Subcutaneous adipose tissue (tissue), 4 donors: ENCODE data around the gene ASF1A. TPM values are rescaled to one million over a fixed set of nuclear protein-coding genes. Genes with fewer than 3 reads are reported as not detected.

Experiments
- CTCF ChIP-seq: fragments of 450-650 bp; IDR thresholded peaks from one replicate; pipeline ENCODE4 v1.5.1; 2016; ENCODE audit warnings: low read depth, mild to moderate bottlenecking, control low read depth, antibody characterized with exemption, moderate library complexity
- total RNA-seq, 4 donors: library from RNA; depleted of rRNA; stranded (reverse); fragments of >200 nt; gene quantifications; one replicate each; pipeline ENCODE4 v1.1.0, GENCODE V29; 2016

ASF1A gene
- 10 to 100 TPM in 1 of 4 donors, 1 to 10 TPM in 3; 5.3 to 11.4 (median 8.3) TPM for total RNA-seq

- TF ChIP-seq CTCF, result no peak
Measured at GRCh38 chr6:118893807-118894424, at the start of gene ASF1A. ASF1A (plus strand) TSS chr6:118894152; CDS start chr6:118894414, 262 bp downstream.

- TF ChIP-seq CTCF, result no peak
Measured at GRCh38 chr6:118844915-118845314, 49.0 kb upstream of the ASF1A start.

- TF ChIP-seq CTCF, result no peak
Measured at GRCh38 chr6:118853408-118853807, 40.5 kb upstream of the ASF1A start.

- TF ChIP-seq CTCF, result no peak
Measured at GRCh38 chr6:118856301-118856700, 37.7 kb upstream of the ASF1A start.

- TF ChIP-seq CTCF, result no peak
Measured at GRCh38 chr6:118859517-118860064, 34.4 kb upstream of the ASF1A start.

GRCh38 chr6:118860363-118860762 lies 33.6 kb upstream of the ASF1A start:
- no peak for TF ChIP-seq CTCF

GRCh38 chr6:118860880-118861279 lies 33.1 kb upstream of the ASF1A start:
- TF ChIP-seq CTCF, result no peak
